ENCODE measurements around the gene PAK2. TPM values are rescaled to one million over a fixed set of nuclear protein-coding genes. Genes with fewer than 3 reads are reported as not detected.

The PAK2 gene
- total and polyA plus RNA-seq, 2 experiments from 2014 or later: 24.3 to 49.4 TPM

GRCh38 chr3:196775938-196776337, 36.3 kb downstream of the PAK2 start:
- no peak for ATAC-seq
- Histone ChIP-seq H3K9me2 (ENCODE audit: insufficient read depth) (no peaks in the 10 kb centered on the region), H3K36me3 (ENCODE audit: insufficient read depth) (peaks cover 3% of the 10 kb centered on the region; the same call in 1 of the 2 replicates), H3K27me3 (ENCODE audit: insufficient read depth) (no peaks in the 10 kb centered on the region), H3K4me2 (no peak overlapping the region), H3K79me2 (replicated peaks; ENCODE audit: insufficient read depth) (peaks cover 100% of the 10 kb centered on the region), H3K4me1 (ENCODE audit: insufficient read depth) (peaks cover 24% of the 10 kb centered on the region), H3K27ac (ENCODE audit: low read depth) (no peak overlapping the region), H3F3A (replicated peaks; ENCODE audit: low read depth) (no peaks in the 10 kb centered on the region), H3K4me3 (no peak overlapping the region), H4K20me1 (replicated peaks; ENCODE audit: insufficient read depth) (peaks cover 52% of the 10 kb centered on the region), H2AFZ (no peak overlapping the region)
- H3K9me3 Mint-ChIP-seq: peaks cover 14% of the 10 kb centered on the region
- peaks cover 22% of the 10 kb centered on the region; the same call in 2 of the 3 replicates for H3K4me1 Mint-ChIP-seq
- no peak for TF ChIP-seq JUNB (IDR thresholded peaks at IDR 0.05; ENCODE audit: unreplicated experiment)
- TF ChIP-seq POLR2AphosphoS5 (IDR thresholded peaks at IDR 0.05; ENCODE audit: low read depth): no peak
- no peak for TF ChIP-seq EZH2phosphoT487 (IDR thresholded peaks at IDR 0.05; ENCODE audit: unreplicated experiment)
- TF ChIP-seq ZNF331 (CRISPR knock-in tag; IDR thresholded peaks at IDR 0.05; ENCODE audit: low read depth): no peak
- TF ChIP-seq, protein P1, sequence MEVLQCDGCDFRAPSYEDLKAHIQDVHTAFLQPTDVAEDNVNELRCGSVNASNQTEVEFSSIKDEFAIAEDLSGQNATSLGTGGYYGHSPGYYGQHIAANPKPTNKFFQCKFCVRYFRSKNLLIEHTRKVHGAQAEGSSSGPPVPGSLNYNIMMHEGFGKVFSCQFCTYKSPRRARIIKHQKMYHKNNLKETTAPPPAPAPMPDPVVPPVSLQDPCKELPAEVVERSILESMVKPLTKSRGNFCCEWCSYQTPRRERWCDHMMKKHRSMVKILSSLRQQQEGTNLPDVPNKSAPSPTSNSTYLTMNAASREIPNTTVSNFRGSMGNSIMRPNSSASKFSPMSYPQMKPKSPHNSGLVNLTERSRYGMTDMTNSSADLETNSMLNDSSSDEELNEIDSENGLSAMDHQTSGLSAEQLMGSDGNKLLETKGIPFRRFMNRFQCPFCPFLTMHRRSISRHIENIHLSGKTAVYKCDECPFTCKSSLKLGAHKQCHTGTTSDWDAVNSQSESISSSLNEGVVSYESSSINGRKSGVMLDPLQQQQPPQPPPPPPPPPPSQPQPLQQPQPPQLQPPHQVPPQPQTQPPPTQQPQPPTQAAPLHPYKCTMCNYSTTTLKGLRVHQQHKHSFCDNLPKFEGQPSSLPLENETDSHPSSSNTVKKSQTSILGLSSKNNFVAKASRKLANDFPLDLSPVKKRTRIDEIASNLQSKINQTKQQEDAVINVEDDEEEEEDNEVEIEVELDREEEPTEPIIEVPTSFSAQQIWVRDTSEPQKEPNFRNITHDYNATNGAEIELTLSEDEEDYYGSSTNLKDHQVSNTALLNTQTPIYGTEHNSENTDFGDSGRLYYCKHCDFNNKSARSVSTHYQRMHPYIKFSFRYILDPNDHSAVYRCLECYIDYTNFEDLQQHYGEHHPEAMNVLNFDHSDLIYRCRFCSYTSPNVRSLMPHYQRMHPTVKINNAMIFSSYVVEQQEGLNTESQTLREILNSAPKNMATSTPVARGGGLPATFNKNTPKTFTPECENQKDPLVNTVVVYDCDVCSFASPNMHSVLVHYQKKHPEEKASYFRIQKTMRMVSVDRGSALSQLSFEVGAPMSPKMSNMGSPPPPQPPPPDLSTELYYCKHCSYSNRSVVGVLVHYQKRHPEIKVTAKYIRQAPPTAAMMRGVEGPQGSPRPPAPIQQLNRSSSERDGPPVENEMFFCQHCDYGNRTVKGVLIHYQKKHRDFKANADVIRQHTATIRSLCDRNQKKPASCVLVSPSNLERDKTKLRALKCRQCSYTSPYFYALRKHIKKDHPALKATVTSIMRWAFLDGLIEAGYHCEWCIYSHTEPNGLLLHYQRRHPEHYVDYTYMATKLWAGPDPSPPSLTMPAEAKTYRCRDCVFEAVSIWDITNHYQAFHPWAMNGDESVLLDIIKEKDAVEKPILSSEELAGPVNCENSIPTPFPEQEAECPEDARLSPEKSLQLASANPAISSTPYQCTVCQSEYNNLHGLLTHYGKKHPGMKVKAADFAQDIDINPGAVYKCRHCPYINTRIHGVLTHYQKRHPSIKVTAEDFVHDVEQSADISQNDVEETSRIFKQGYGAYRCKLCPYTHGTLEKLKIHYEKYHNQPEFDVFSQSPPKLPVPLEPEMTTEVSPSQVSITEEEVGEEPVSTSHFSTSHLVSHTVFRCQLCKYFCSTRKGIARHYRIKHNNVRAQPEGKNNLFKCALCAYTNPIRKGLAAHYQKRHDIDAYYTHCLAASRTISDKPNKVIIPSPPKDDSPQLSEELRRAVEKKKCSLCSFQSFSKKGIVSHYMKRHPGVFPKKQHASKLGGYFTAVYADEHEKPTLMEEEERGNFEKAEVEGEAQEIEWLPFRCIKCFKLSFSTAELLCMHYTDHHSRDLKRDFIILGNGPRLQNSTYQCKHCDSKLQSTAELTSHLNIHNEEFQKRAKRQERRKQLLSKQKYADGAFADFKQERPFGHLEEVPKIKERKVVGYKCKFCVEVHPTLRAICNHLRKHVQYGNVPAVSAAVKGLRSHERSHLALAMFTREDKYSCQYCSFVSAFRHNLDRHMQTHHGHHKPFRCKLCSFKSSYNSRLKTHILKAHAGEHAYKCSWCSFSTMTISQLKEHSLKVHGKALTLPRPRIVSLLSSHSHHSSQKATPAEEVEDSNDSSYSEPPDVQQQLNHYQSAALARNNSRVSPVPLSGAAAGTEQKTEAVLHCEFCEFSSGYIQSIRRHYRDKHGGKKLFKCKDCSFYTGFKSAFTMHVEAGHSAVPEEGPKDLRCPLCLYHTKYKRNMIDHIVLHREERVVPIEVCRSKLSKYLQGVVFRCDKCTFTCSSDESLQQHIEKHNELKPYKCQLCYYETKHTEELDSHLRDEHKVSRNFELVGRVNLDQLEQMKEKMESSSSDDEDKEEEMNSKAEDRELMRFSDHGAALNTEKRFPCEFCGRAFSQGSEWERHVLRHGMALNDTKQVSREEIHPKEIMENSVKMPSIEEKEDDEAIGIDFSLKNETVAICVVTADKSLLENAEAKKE (CRISPR knock-in tag; IDR thresholded peaks at IDR 0.05): no peak
- no peak for TF ChIP-seq CREB1 (CRISPR knock-in tag; IDR thresholded peaks at IDR 0.05; ENCODE audit: low read depth)
- no peak for TF ChIP-seq ZNF114 (CRISPR knock-in tag; IDR thresholded peaks at IDR 0.05)
- TF ChIP-seq, protein P2, sequence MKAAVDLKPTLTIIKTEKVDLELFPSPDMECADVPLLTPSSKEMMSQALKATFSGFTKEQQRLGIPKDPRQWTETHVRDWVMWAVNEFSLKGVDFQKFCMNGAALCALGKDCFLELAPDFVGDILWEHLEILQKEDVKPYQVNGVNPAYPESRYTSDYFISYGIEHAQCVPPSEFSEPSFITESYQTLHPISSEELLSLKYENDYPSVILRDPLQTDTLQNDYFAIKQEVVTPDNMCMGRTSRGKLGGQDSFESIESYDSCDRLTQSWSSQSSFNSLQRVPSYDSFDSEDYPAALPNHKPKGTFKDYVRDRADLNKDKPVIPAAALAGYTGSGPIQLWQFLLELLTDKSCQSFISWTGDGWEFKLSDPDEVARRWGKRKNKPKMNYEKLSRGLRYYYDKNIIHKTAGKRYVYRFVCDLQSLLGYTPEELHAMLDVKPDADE (IDR thresholded peaks at IDR 0.05): no peak
- H3K27me3 Mint-ChIP-seq (ENCODE audit: insufficient read depth, low read depth, poor library complexity): peaks cover 3% of the 10 kb centered on the region
- no peak for DNase-seq (ENCODE audit: low spot score)
- H3K36me3 Mint-ChIP-seq (ENCODE audit: low read depth): peaks cover 34% of the 10 kb centered on the region
- no peak overlapping the region for H3K27ac Mint-ChIP-seq
- H3K4me3 Mint-ChIP-seq: no peak overlapping the region

Data from GM23338 (cell line).